GM23338 (cell line): ENCODE measurements around the gene ERCC1. TPM values are rescaled to one million over a fixed set of nuclear protein-coding genes. Genes with fewer than 3 reads are reported as not detected.

ENCODE experiments used
- ATAC-seq: fragments of 200-7000 bp; cut with Tn5 transposase; 3 replicates; pipeline ENCODE4 v1.9.1; 2020
- DNase-seq: peaks from one replicate; pipeline ENCODE4 v3.0.0-alpha.2; 2015; ENCODE audit warnings: low spot score
- H2AFZ ChIP-seq: fragments of 200-600 bp; sonication (generic); 2 replicates; pipeline ENCODE4 v1.8.0; 2016; ENCODE audit warnings: antibody characterized with exemption, mild to moderate bottlenecking, moderate library complexity
- H3F3A ChIP-seq: fragments of 200-600 bp; sonication (generic); replicated peaks from 2 replicates; pipeline ENCODE4 v1.8.0; 2017; ENCODE audit warnings: antibody characterized with exemption, mixed run types, low read depth
- H3K27ac ChIP-seq: fragments of 200-600 bp; sonication (generic); 2 replicates; pipeline ENCODE4 v1.6.1; 2016; ENCODE audit warnings: low read depth
- H3K27me3 ChIP-seq: fragments of 200-600 bp; sonication (generic); 2 replicates; pipeline ENCODE4 v1.8.0; 2016; ENCODE audit warnings: mild to moderate bottlenecking, mixed run types, moderate library complexity; ENCODE audit not compliant: insufficient read depth
- H3K36me3 ChIP-seq: fragments of 200-600 bp; sonication (generic); 2 replicates; pipeline ENCODE4 v1.8.0; 2016; ENCODE audit warnings: mild to moderate bottlenecking; ENCODE audit not compliant: insufficient read depth
- H3K4me1 ChIP-seq: fragments of 200-600 bp; sonication (generic); 2 replicates; pipeline ENCODE4 v1.8.0; 2016; ENCODE audit warnings: mild to moderate bottlenecking, moderate library complexity; ENCODE audit not compliant: insufficient read depth
- H3K4me2 ChIP-seq: fragments of 200-600 bp; sonication (generic); 2 replicates; pipeline ENCODE4 v1.7.1; 2017; ENCODE audit warnings: mixed run types
- H3K4me3 ChIP-seq: fragments of 200-600 bp; sonication (generic); 2 replicates; pipeline ENCODE4 v1.6.1; 2016; ENCODE audit warnings: mixed run types
- H3K79me2 ChIP-seq: fragments of 200-600 bp; sonication (generic); replicated peaks from 2 replicates; pipeline ENCODE4 v1.8.0; 2017; ENCODE audit warnings: mild to moderate bottlenecking; ENCODE audit not compliant: insufficient read depth
- H3K9me2 ChIP-seq: fragments of 200-600 bp; sonication (generic); 2 replicates; pipeline ENCODE4 v1.8.0; 2017; ENCODE audit not compliant: insufficient read depth
- H4K20me1 ChIP-seq: fragments of 200-600 bp; sonication (generic); replicated peaks from 2 replicates; pipeline ENCODE4 v1.8.0; 2017; ENCODE audit warnings: mild to moderate bottlenecking; ENCODE audit not compliant: insufficient read depth
- H3K27ac Mint-ChIP-seq: 2 replicates; pipeline ENCODE4 v1.8.0; 2020; ENCODE audit warnings: inconsistent platforms, mild to moderate bottlenecking, moderate library complexity, mixed read lengths
- H3K27me3 Mint-ChIP-seq: 3 replicates; pipeline ENCODE4 v1.8.0; 2022; ENCODE audit warnings: low read depth, mild to moderate bottlenecking, moderate library complexity, mixed read lengths, inconsistent platforms; ENCODE audit not compliant: insufficient read depth, poor library complexity
- H3K36me3 Mint-ChIP-seq: 3 replicates; pipeline ENCODE4 v1.8.0; 2021; ENCODE audit warnings: low read depth, mild to moderate bottlenecking, inconsistent platforms, moderate library complexity, mixed read lengths
- H3K4me1 Mint-ChIP-seq: 3 replicates; pipeline ENCODE4 v1.8.0; 2020; ENCODE audit warnings: mild to moderate bottlenecking, inconsistent platforms, mixed read lengths
- H3K4me3 Mint-ChIP-seq: 3 replicates; pipeline ENCODE4 v1.8.0; 2021; ENCODE audit warnings: moderate library complexity, mild to moderate bottlenecking, inconsistent platforms, mixed read lengths
- H3K9me3 Mint-ChIP-seq: 3 replicates; pipeline ENCODE4 v1.8.0; 2020; ENCODE audit warnings: moderate library complexity, mild to moderate bottlenecking, inconsistent platforms, mixed read lengths
- CREB1 ChIP-seq: fragments of 250-450 bp; sonication (Bioruptor Pico); IDR thresholded peaks from 2 replicates; pipeline ENCODE4 v1.5.0; 2020; ENCODE audit warnings: low read depth, mild to moderate bottlenecking, moderate library complexity
- EZH2 ChIP-seq: fragments of 200-600 bp; sonication (generic); IDR thresholded peaks from one replicate; pipeline ENCODE4 v1.8.0; 2017; ENCODE audit warnings: antibody characterized with exemption, mild to moderate bottlenecking, low read depth; ENCODE audit not compliant: unreplicated experiment
- EZH2phosphoT487 ChIP-seq: fragments of 200-600 bp; sonication (generic); IDR thresholded peaks from one replicate; pipeline ENCODE4 v1.8.1; 2018; ENCODE audit warnings: antibody characterized with exemption; ENCODE audit not compliant: unreplicated experiment
- NANOG ChIP-seq: IDR thresholded peaks from 2 replicates; pipeline ENCODE4 v1.6.1; 2016; ENCODE audit warnings: antibody characterized with exemption, borderline replicate concordance
- STAT1 ChIP-seq: IDR thresholded peaks from one replicate; pipeline ENCODE4 v1.6.1; 2016; ENCODE audit warnings: antibody characterized with exemption; ENCODE audit not compliant: unreplicated experiment
- ZNF114 ChIP-seq: fragments of 250-450 bp; sonication (Bioruptor Pico); IDR thresholded peaks from 2 replicates; pipeline ENCODE4 v1.5.0; 2020; ENCODE audit warnings: mild to moderate bottlenecking, moderate library complexity
- polyA plus RNA-seq: library from polyadenylated mRNA; unstranded; fragments of >200 nt; fragmentation: Nextera tagmentation; extraction: Ambion mirVana; gene quantifications from 2 replicates; pipeline ENCODE4 v1.2.1, GENCODE V29; 2016
- total RNA-seq: library from RNA; depleted of rRNA; stranded (reverse); fragments of >200 nt; shearing (Covaris generic); gene quantifications from 2 replicates; pipeline ENCODE4 v1.2.3, GENCODE V29; 2014
- TF ChIP-seq, protein P1 (sequence below): fragments of 250-450 bp; sonication (Bioruptor Pico); IDR thresholded peaks from 2 replicates; pipeline ENCODE4 v1.5.0; 2020; ENCODE audit warnings: mild to moderate bottlenecking, moderate library complexity
- TF ChIP-seq, protein P2 (sequence below): IDR thresholded peaks from one replicate; pipeline ENCODE4 v1.6.1; 2018; ENCODE audit warnings: antibody characterized with exemption; ENCODE audit not compliant: unreplicated experiment
- TF ChIP-seq, protein P3 (sequence below): IDR thresholded peaks from 2 replicates; pipeline ENCODE4 v1.6.1; 2016; ENCODE audit warnings: antibody characterized with exemption

ERCC1 gene
- total and polyA plus RNA-seq, 2 experiments from 2014 or later, result 39.0 to 52.3 TPM

DNA sequence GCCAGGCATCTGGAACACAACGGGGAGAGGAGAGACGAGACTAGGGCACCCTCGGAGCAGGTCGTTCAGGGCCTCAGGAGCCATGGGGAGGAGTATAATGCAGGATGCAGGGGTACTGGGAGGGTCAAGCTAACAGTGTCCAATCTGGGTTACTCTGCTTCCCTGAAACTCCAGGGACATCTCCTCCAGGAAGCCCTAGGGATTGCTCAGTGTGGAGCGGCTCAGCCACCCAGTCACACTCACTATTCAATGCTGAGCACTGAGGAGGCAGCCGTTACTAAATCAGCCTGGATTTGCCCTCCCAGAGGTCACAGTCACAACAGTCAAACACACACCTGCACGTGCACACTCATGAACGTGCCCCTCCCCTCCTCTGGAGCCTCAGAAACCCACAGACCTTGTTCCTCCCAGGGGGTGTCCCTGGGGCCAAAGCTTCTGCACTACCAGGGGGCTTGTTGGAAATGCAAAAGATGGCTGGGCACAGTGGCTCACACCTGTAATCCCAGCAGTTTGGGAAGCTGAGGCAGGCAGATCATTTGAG lies 37.2 kb upstream of the ERCC1 start (continued):
- TF ChIP-seq STAT1 (no peak), EZH2phosphoT487 (no peak)
- TF ChIP-seq, protein P1, sequence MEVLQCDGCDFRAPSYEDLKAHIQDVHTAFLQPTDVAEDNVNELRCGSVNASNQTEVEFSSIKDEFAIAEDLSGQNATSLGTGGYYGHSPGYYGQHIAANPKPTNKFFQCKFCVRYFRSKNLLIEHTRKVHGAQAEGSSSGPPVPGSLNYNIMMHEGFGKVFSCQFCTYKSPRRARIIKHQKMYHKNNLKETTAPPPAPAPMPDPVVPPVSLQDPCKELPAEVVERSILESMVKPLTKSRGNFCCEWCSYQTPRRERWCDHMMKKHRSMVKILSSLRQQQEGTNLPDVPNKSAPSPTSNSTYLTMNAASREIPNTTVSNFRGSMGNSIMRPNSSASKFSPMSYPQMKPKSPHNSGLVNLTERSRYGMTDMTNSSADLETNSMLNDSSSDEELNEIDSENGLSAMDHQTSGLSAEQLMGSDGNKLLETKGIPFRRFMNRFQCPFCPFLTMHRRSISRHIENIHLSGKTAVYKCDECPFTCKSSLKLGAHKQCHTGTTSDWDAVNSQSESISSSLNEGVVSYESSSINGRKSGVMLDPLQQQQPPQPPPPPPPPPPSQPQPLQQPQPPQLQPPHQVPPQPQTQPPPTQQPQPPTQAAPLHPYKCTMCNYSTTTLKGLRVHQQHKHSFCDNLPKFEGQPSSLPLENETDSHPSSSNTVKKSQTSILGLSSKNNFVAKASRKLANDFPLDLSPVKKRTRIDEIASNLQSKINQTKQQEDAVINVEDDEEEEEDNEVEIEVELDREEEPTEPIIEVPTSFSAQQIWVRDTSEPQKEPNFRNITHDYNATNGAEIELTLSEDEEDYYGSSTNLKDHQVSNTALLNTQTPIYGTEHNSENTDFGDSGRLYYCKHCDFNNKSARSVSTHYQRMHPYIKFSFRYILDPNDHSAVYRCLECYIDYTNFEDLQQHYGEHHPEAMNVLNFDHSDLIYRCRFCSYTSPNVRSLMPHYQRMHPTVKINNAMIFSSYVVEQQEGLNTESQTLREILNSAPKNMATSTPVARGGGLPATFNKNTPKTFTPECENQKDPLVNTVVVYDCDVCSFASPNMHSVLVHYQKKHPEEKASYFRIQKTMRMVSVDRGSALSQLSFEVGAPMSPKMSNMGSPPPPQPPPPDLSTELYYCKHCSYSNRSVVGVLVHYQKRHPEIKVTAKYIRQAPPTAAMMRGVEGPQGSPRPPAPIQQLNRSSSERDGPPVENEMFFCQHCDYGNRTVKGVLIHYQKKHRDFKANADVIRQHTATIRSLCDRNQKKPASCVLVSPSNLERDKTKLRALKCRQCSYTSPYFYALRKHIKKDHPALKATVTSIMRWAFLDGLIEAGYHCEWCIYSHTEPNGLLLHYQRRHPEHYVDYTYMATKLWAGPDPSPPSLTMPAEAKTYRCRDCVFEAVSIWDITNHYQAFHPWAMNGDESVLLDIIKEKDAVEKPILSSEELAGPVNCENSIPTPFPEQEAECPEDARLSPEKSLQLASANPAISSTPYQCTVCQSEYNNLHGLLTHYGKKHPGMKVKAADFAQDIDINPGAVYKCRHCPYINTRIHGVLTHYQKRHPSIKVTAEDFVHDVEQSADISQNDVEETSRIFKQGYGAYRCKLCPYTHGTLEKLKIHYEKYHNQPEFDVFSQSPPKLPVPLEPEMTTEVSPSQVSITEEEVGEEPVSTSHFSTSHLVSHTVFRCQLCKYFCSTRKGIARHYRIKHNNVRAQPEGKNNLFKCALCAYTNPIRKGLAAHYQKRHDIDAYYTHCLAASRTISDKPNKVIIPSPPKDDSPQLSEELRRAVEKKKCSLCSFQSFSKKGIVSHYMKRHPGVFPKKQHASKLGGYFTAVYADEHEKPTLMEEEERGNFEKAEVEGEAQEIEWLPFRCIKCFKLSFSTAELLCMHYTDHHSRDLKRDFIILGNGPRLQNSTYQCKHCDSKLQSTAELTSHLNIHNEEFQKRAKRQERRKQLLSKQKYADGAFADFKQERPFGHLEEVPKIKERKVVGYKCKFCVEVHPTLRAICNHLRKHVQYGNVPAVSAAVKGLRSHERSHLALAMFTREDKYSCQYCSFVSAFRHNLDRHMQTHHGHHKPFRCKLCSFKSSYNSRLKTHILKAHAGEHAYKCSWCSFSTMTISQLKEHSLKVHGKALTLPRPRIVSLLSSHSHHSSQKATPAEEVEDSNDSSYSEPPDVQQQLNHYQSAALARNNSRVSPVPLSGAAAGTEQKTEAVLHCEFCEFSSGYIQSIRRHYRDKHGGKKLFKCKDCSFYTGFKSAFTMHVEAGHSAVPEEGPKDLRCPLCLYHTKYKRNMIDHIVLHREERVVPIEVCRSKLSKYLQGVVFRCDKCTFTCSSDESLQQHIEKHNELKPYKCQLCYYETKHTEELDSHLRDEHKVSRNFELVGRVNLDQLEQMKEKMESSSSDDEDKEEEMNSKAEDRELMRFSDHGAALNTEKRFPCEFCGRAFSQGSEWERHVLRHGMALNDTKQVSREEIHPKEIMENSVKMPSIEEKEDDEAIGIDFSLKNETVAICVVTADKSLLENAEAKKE (CRISPR knock-in tag), result no peak

DNA sequence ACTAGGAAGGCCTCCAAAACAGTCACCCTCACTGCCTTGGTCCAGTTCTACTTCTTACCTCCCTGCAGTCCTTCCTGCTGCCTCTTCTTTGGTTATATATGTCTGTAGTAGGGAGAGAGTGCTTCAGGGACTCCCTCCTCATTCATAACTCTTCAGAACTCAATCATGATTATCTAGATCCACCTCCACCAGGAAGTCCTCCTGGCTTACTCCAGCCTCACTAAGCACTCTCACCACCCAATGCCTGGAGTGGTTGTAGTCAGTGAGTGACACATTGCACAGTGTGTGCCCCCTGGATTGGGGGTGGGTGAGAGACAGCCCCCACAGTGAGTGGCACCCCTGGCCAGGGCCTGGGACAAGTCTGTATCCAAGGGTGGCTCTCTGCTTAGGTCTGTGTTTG lies 34.1 kb upstream of the ERCC1 start:
- no peak overlapping the region for H3K4me3 Mint-ChIP-seq
- H3K9me3 Mint-ChIP-seq, result no peaks in the 10 kb centered on the region; the same call in none of the 3 replicates
- ATAC-seq (no peak), DNase-seq (no peak)
- H3K27ac Mint-ChIP-seq, result no peak overlapping the region
- no peaks in the 10 kb centered on the region for H3K36me3 Mint-ChIP-seq
- no peak overlapping the region for H2AFZ ChIP-seq
- no peaks in the 10 kb centered on the region for H3K36me3 ChIP-seq
- H3F3A ChIP-seq, result 0 out of 2 replicates have a peak, but pooled peaks cover 6% of the 10 kb centered on the region
- peaks cover 12% of the 10 kb centered on the region for H3K27me3 Mint-ChIP-seq
- H3K27ac ChIP-seq, result no peak overlapping the region
- H3K4me1 ChIP-seq, result peaks cover 4% of the 10 kb centered on the region; the same call in 1 of the 2 replicates
- H4K20me1 ChIP-seq, result no peaks in the 10 kb centered on the region; the same call in 1 of the 2 replicates
- no peak overlapping the region for H3K4me2 ChIP-seq
- peaks cover 10% of the 10 kb centered on the region for H3K4me1 Mint-ChIP-seq
- no peak overlapping the region for H3K4me3 ChIP-seq
- H3K79me2 ChIP-seq, result no peaks in the 10 kb centered on the region
- no peaks in the 10 kb centered on the region for H3K9me2 ChIP-seq
- no peaks in the 10 kb centered on the region for H3K27me3 ChIP-seq
- TF ChIP-seq EZH2, result no peak
- TF ChIP-seq NANOG, result no peak
- no peak for TF ChIP-seq ZNF114
- TF ChIP-seq, protein P2, sequence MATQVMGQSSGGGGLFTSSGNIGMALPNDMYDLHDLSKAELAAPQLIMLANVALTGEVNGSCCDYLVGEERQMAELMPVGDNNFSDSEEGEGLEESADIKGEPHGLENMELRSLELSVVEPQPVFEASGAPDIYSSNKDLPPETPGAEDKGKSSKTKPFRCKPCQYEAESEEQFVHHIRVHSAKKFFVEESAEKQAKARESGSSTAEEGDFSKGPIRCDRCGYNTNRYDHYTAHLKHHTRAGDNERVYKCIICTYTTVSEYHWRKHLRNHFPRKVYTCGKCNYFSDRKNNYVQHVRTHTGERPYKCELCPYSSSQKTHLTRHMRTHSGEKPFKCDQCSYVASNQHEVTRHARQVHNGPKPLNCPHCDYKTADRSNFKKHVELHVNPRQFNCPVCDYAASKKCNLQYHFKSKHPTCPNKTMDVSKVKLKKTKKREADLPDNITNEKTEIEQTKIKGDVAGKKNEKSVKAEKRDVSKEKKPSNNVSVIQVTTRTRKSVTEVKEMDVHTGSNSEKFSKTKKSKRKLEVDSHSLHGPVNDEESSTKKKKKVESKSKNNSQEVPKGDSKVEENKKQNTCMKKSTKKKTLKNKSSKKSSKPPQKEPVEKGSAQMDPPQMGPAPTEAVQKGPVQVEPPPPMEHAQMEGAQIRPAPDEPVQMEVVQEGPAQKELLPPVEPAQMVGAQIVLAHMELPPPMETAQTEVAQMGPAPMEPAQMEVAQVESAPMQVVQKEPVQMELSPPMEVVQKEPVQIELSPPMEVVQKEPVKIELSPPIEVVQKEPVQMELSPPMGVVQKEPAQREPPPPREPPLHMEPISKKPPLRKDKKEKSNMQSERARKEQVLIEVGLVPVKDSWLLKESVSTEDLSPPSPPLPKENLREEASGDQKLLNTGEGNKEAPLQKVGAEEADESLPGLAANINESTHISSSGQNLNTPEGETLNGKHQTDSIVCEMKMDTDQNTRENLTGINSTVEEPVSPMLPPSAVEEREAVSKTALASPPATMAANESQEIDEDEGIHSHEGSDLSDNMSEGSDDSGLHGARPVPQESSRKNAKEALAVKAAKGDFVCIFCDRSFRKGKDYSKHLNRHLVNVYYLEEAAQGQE, result no peak
- no peak for TF ChIP-seq EZH2phosphoT487
- TF ChIP-seq STAT1, result no peak
- TF ChIP-seq, protein P3, sequence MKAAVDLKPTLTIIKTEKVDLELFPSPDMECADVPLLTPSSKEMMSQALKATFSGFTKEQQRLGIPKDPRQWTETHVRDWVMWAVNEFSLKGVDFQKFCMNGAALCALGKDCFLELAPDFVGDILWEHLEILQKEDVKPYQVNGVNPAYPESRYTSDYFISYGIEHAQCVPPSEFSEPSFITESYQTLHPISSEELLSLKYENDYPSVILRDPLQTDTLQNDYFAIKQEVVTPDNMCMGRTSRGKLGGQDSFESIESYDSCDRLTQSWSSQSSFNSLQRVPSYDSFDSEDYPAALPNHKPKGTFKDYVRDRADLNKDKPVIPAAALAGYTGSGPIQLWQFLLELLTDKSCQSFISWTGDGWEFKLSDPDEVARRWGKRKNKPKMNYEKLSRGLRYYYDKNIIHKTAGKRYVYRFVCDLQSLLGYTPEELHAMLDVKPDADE, result no peak
- TF ChIP-seq CREB1 (CRISPR knock-in tag), result no peak
